Psoas muscle (tissue), 8 donors: ENCODE results near the gene BAHCC1. TPM values are rescaled to one million over a fixed set of nuclear protein-coding genes. Genes with fewer than 3 reads are reported as not detected.

Experiments used
- ATAC-seq, 4 donors: fragments of 200-7000 bp; cut with Tn5 transposase; one replicate each; pipeline ENCODE4 v1.9.1; 2020; ENCODE audit warnings: moderate library complexity in 3 of 4, mild to moderate bottlenecking in 2 of 4
- DNase-seq, 2 donors: peaks; one replicate each; pipeline ENCODE4 v3.0.0-alpha.2; 2020
- H3K27ac ChIP-seq: fragments of 200-600 bp; one replicate; pipeline ENCODE4 v1.8.0; 2022
- H3K27me3 ChIP-seq, 3 donors: fragments of 200-600 bp in 1 of 3; one replicate each; pipeline versions ENCODE4 v1.6.1 to v1.8.0; 2013 to 2022; ENCODE audit warnings: low read length in 2 of 3, mild to moderate bottlenecking in 2 of 3, moderate library complexity in 1 of 3; ENCODE audit not compliant: insufficient read depth in 3 of 3
- H3K36me3 ChIP-seq, 2 donors: fragments of 200-600 bp in 1 of 2; one replicate each; pipeline versions ENCODE4 v1.6.1 to v1.8.0; 2013 to 2022; ENCODE audit warnings: low read depth in 1 of 2, mild to moderate bottlenecking in 1 of 2, moderate library complexity in 1 of 2; ENCODE audit not compliant: insufficient read depth in 1 of 2
- H3K4me1 ChIP-seq: fragments of 200-600 bp; one replicate; pipeline ENCODE4 v1.8.0; 2022
- H3K4me3 ChIP-seq: fragments of 200-600 bp; one replicate; pipeline ENCODE4 v1.8.0; 2022; ENCODE audit warnings: mild to moderate bottlenecking
- H3K9me3 ChIP-seq: fragments of 200-600 bp; one replicate; pipeline ENCODE4 v1.8.0; 2022
- WGBS, 3 donors: extraction: QIAGEN DNeasy Blood & Tissue Kit; methylation state at CpG; one replicate each; pipeline versions ENCODE4 v1.1.6 to v1.1.7; 2013; 5-methylcytosine and 5-hydroxymethylcytosine counted together
- intact Hi-C, 2 donors: fragments of 100-400 bp; cut with DNase I; formaldehyde crosslinking; loops; one replicate each; pipeline versions ENCODE4 v1.11.0 to v1.14.2; 2022
- polyA plus RNA-seq, 3 donors: library from polyadenylated mRNA; stranded (reverse); fragments of 200-250 nt; gene quantifications; one replicate each; pipeline ENCODE4 v1.2.3, GENCODE V29; 2013
- total RNA-seq, 4 donors: library from RNA; stranded (reverse); fragmentation: NEBNext Ultra II Directional in 2 of 4; extraction: Animal tissue kit (Norgen Biotek cat#: 25700) in 2 of 4; gene quantifications; one replicate each; pipeline versions ENCODE4 v1.2.1 to v1.2.4, GENCODE V29; 2021 to 2023
- TF ChIP-seq, protein P1 (sequence below): fragments of 200-600 bp; IDR thresholded peaks from one replicate; pipeline ENCODE4 v1.8.0; 2022; ENCODE audit warnings: antibody characterized with exemption
- donor health status: healthy with polysubstance abuse.
- donor health status: DM: no; HTN: no; CAD: no; lungs with moderate emphysema.
- donor health status: Bipolar disorder and iron deficiency.
- donor health status: healthy.
- donor health status: DM: yes; HTN: yes; CAD: no.
- donor health status: DM: no; HTN: no; CAD: no.
- donor health status: DM: no; HTN: no; CAD: no.
- donor health status: DM: yes; HTN: yes; CAD: no.

BAHCC1 gene
- total and polyA plus RNA-seq, 7 donors, result 2.8 to 10.7 (median 6.6) TPM

DNA sequence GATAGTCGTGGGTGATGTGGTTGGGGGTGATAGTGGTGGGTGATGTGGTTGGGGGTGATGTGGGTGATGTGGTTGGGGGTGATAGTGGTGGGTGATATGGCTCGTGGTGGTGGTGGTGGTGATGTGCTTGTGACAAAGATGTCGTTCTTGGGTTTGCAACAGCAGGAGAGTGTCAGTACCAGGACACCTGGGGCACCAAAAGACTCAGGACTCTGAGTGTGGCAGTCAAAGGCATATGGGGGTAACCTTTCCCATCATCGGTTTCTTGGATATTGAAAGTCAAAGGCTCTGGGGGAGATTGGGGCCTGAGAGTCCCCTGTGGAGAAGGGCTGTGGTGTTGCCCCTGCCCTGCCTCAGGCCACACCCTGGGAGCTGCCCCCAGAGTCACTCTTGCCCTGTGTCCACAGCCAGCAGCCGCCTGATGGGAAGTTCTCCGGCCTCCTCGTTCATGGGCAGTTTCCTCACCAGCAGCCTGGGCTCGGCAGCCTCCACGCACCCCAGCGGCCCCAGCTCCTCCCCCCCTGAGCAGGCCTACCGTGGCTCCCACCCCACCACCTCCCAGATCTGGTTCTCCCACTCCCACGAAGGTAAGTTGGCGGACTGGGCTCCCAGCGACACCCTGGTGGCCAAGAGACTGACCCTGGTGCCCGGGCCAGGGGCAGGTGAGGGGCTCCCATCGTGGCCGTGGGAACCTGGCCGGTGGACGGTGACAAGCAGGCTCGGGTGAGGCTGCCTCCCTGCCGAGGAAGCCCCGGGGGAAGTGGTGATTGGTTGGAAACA lies 31.3 kb downstream of the BAHCC1 start:
- H3K27ac ChIP-seq, result no peak overlapping the region
- TF ChIP-seq, protein P1, sequence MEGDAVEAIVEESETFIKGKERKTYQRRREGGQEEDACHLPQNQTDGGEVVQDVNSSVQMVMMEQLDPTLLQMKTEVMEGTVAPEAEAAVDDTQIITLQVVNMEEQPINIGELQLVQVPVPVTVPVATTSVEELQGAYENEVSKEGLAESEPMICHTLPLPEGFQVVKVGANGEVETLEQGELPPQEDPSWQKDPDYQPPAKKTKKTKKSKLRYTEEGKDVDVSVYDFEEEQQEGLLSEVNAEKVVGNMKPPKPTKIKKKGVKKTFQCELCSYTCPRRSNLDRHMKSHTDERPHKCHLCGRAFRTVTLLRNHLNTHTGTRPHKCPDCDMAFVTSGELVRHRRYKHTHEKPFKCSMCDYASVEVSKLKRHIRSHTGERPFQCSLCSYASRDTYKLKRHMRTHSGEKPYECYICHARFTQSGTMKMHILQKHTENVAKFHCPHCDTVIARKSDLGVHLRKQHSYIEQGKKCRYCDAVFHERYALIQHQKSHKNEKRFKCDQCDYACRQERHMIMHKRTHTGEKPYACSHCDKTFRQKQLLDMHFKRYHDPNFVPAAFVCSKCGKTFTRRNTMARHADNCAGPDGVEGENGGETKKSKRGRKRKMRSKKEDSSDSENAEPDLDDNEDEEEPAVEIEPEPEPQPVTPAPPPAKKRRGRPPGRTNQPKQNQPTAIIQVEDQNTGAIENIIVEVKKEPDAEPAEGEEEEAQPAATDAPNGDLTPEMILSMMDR, result no peak
- DNase-seq, result no peak
- ATAC-seq, result no peak
- no peaks in the 10 kb centered on the region for H3K36me3 ChIP-seq
- H3K27me3 ChIP-seq, result no peaks in the 10 kb centered on the region
- peaks cover 67% of the 10 kb centered on the region for H3K4me1 ChIP-seq
- WGBS, 3 donors, result 60 to 67% (median 60%) methylated on average over 21 to 22 of the region's 22 CpGs
- H3K9me3 ChIP-seq, result no peaks in the 10 kb centered on the region
- no peak overlapping the region for H3K4me3 ChIP-seq
- intact Hi-C loops, result no loop called here

DNA sequence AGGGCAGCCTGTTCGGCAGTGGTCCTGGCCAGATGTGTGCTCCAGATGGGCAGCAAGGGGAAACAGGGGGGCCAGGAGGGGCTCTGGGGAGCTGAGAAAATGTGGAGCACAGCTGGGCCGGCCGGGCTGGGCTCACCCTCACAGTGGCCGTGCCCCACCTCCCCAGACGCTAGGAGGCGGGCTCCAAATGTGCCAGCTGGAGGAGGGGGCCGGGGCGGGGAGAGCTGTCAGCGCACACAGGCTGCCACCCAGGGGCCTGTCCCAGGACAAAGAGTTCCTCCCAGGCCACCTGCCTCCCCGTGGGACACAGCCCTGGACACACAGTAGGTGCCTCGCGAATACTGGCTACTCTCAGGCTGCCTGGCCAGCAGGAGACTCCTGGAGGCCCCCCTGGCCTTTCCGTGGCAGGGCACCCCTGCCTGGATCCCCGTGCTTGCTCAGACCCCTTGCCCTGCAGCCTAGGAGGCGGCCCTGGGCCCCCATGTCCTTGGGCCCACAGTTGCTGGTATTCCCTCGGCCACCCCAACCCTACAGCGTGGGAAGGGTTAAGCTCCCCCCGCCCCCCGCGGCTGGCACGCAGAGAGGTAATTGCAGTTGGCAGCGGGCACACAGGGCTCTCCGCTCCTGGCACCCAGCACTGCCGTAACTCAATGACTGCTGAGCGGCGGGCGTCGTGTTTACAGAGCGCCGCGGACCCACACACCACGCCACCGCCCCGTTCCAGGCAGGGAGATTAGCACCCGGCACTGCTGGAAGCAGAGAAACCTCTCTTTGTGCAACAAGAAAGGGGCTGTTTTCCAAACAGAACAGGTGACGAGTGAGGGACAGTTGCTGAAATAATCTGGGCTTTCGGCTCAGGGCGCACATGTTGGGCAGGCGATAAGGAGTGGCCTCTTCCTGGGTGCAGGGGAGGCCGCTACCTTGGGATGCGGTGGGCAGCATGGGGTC lies 32.2 kb downstream of the BAHCC1 start:
- peak; percentile 78 to 85 (median 82) for ATAC-seq
- peaks cover 58% of the 10 kb centered on the region for H3K4me1 ChIP-seq
- peak; percentile 81 to 92 for DNase-seq
- no peaks in the 10 kb centered on the region for H3K9me3 ChIP-seq
- H3K36me3 ChIP-seq, result no peaks in the 10 kb centered on the region
- no peak overlapping the region for H3K4me3 ChIP-seq
- intact Hi-C loops, result no loop called here
- no peaks in the 10 kb centered on the region for H3K27me3 ChIP-seq
- H3K27ac ChIP-seq, result peak overlapping the region; percentile 71
- 19 to 34% (median 22%) methylated on average over 39 to 41 of the region's 41 CpGs for WGBS, 3 donors
- TF ChIP-seq, protein P1, result peak; percentile 4

DNA sequence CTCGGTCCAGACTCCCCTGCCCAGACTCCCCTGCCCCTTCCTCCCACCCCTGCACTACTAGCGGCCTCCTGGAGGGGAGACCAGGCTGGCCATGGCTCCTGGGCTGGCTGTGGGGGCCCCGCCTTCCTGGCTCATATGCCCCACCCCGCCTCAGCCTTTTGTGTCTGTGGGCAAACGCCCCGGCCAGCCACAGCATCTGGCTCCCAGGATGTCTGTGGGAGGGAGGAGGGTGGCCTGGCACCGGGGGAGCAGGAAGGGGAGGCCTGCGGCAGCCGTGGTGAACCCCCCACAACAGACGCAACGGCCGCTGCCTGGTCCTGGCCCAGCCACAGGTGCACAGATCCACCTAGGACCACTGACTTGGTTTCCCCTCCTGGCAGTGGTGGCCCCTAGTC lies 32.9 kb downstream of the BAHCC1 start:
- TF ChIP-seq, protein P1, result no peak
- H3K9me3 ChIP-seq, result no peaks in the 10 kb centered on the region
- H3K4me3 ChIP-seq, result no peak overlapping the region
- peak overlapping the region; percentile 71 for H3K27ac ChIP-seq
- ATAC-seq, result peak; percentile 45 to 64 (median 56)
- no peaks in the 10 kb centered on the region for H3K27me3 ChIP-seq
- H3K4me1 ChIP-seq, result peaks cover 52% of the 10 kb centered on the region
- intact Hi-C loops, result no loop called here
- peak; percentile 60 to 78 for DNase-seq
- H3K36me3 ChIP-seq, result no peaks in the 10 kb centered on the region
- WGBS, 3 donors, result 12 to 26% (median 17%) methylated on average over 9 to 12 of the region's 12 CpGs

DNA sequence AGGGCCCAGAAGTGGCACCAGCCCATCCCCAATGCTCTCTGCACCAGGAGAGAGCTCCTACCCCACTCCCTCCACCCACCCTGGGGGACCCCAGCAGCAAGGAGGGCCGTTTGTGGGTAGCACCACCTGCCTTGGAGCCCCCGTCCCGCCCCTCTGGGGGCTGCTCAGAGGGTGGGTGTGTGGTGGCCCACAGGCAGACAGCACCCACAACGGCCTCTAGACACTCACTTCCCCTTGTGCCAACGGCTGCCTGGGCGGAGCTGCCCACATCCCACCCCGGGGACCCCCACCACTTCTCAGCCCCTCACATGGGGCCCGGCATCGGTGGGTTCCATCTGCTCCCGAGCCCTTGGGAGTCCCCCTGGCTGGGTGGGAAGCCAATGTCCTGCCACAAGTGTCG lies 33.3 kb downstream of the BAHCC1 start:
- Histone ChIP-seq H3K27ac (peak overlapping the region; percentile 71), H3K4me1 (peaks cover 48% of the 10 kb centered on the region), H3K9me3 (no peaks in the 10 kb centered on the region), H3K4me3 (no peak overlapping the region), H3K36me3 (no peaks in the 10 kb centered on the region), H3K27me3 (no peaks in the 10 kb centered on the region)
- DNase-seq (no peak), ATAC-seq (peak in 2 of 4 donors; percentile 2 to 3)
- TF ChIP-seq, protein P1, result no peak
- WGBS, 3 donors, result 22 to 28% (median 27%) methylated on average over 8 to 11 of the region's 11 CpGs
- intact Hi-C loops, result no loop called here
